Activated CD8-positive, alpha-beta memory T cell treated with anti-CD3 and anti-CD28 coated beads, Interleukin-2, amount 50 U/mL, for 1 hour (primary cell): ENCODE results near the gene KPNA6.

ENCODE experiments used
- DNase-seq: peaks from one replicate; pipeline ENCODE4 v3.0.0-alpha.2; 2020; ENCODE audit errors: extremely low read depth

The KPNA6 gene

DNA sequence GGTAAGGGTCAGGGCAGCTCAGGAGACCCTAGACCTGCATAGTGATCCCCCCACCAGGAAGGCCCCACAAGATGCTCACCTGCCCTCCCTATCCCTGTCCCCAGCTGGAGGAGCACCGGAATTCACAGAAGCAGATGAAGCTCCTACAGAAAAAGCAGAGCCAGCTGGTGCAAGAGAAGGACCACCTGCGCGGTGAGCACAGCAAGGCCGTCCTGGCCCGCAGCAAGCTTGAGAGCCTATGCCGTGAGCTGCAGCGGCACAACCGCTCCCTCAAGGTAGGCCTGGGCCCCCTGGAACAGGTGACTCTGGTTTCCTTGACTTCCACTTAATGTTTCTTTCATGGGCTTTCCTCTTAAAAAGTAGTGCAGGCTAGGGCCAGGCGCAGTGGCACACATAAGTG is 80.0 kb downstream of the KPNA6 start:
- no peak for DNase-seq

GRCh38 chr1:32192220-32192948 is 84.5 kb downstream of the KPNA6 start:
- no peak for DNase-seq

GRCh38 chr1:32194984-32195383 is 87.1 kb downstream of the KPNA6 start:
- no peak for DNase-seq

GRCh38 chr1:32195531-32195930 is 87.7 kb downstream of the KPNA6 start:
- no peak for DNase-seq

DNA sequence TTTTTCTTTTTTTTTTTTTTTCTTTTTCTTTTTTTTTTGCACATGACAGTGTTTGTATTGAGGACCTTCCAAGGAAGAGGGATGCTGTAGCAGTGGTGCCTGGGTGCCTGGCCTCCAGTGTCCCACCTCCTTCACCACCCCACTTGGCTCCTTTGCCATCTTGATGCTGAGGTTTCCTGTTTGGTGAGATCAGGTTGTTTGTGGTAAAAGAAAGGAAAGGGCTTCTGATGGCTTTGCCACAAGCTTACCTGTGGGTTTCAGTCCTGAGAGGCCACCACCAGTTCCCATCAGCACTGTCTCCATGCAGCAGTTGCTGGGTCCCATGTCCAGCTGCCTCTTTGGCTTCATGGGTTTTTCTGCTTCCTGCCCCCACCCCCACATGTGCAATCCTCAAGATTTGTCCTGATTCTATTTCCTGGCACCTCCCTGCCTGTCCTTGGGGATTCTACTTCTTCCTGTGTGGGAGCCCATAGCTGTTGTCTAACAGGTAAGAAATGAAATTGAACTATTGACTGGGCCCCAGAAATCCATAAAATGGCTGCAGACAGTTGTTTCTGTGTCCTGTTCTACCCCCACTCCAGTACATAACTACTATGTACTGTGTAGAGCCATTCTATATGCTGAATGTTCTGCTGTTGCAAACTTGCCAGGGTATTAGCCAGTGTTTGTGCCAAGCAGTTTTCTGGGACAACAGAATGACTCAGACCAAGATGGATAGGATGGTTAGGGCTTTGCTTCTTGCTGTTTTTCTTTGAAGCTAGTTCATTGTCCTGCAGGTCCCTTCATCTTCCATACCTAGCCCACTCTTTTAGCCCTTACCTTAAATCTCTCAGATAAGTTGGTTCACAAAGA is 88.3 kb downstream of the KPNA6 start:
- DNase-seq: no peak

GRCh38 chr1:32197074-32197473 is 89.2 kb downstream of the KPNA6 start:
- no peak for DNase-seq

DNA sequence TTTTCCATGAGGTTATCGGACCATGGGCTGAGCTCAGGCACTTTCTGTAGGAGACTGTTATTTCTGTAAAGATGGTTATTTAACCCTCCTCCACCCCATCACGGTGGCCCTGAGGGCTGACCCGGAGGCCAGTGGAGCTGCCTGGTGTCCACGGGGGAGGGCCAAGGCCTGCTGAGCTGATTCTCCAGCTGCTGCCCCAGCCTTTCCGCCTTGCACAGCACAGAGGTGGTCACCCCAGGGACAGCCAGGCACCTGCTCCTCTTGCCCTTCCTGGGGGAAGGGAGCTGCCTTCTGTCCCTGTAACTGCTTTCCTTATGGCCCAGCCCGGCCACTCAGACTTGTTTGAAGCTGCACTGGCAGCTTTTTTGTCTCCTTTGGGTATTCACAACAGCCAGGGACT is 90.0 kb downstream of the KPNA6 start:
- no peak for DNase-seq

DNA sequence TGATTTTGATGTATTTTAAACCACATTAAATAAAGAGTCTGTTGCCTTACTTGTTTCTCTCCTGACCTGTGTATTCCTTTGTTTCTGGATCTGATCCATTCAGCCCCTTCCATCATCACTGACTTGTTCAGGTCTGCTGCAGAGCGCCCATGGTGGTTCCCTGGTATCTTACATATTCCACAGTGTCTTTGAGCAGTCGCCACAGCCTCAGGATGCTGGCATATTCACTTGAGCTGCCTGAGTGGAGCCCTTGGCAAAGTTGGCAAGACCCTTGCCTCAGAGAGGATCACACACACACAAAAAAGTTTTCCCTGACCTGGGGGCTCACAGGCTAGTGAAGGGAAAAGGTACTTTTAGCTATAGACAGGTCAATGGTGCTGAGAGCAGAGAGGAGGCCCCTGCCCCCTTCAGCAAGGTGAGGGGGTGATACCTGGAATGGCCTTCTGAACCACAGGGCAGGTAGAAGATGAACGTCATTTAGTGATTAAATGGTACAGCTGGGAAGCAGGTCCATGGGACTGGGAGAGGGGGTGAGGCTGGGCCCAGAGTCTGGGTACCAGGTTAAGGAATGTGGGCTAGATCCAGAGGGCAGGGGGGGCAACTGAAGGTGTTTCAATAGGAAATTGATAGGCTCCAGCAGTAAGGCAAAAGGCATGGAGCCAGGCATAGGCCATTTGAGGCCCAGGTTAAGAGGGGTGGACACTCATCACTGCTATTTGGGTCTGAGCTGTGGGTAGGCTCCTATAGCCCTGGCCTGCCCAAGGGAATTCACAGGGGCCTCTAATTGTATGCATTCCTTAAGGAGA is 90.6 kb downstream of the KPNA6 start:
- no peak for DNase-seq

DNA sequence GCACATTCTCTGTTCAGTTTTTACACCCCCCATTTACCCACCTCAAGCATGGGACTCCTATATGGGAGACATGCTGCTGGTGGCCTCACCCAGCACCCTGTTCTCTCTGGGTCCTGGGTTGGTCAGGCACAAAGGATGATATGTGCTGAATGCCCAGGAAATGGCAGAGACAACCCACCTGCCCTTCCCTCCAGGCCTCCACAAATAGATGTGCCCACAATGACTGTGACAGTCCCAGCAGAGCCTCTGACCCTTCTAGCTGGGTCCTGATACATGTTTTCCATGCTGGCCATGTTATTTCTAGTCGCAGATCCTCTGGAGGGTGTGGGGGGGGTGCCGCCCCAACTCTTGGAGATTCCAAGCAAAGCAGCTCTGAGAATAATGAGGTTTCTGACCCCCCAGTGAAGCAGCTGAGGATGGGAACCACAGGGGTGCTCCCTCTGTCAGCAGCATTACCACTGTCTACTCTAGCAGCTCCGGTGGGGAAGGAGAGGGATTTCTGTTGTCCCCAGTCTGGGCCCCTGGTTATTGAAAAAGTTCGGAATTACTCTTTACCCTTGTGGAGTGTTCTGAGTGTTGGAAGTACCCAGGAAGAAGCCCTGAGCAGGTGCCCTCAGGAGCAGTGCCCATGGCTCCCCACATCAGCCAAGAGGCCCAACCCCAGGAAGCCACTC is 91.3 kb downstream of the KPNA6 start:
- DNase-seq: no peak

- no peak for DNase-seq
Observed at GRCh38 chr1:32199717-32200072, 91.8 kb downstream of the KPNA6 start.

DNA sequence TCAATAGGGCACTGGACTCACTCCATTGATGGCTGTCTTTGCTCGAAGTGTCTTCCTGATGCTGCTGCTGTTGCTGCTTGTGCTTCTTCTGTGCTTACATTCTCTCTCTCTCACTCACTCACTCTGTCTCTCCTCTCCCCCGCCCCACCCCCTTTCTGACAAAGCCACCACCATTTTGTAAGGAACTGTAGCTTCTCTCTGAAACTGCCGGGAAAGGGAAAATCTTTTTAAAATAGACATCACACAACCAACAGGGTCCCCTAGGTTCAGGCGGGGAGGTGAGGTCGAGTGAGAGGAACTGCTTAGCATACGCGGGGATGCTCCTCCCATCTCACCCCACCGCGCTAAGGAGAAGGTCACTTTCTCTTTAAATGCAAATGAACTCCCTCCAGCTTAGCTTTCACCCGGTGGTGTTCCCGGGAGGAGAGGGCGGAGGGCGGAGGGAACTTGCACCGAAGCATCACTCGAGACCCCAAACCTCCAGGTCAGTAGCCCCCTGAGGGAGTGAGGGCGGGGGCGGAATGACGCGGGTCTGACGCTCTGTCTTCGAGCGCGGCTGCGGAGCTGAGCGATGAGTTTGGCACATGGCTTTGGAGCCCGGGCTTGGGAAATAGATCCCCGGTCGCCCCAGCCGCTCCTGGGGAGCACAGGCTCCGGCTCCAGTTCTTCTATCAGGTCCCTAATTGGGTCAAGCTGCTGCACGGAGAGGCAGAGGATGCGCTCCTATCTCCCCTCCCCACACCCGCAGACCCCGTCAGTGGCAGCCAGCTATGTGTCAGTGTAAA is 92.6 kb downstream of the KPNA6 start, which contains the start of gene CCDC28B:
CCDC28B (plus strand) TSS at position 370 of the 785 bp plus-strand sequence. CDS start 1,341 bp downstream, outside the sequence.
- DNase-seq: no peak

GRCh38 chr1:32201011-32201855 is 93.4 kb downstream of the KPNA6 start:
- peak; percentile 54 for DNase-seq

GRCh38 chr1:32204943-32205361 is 97.1 kb downstream of the KPNA6 start:
- no peak for DNase-seq

DNA sequence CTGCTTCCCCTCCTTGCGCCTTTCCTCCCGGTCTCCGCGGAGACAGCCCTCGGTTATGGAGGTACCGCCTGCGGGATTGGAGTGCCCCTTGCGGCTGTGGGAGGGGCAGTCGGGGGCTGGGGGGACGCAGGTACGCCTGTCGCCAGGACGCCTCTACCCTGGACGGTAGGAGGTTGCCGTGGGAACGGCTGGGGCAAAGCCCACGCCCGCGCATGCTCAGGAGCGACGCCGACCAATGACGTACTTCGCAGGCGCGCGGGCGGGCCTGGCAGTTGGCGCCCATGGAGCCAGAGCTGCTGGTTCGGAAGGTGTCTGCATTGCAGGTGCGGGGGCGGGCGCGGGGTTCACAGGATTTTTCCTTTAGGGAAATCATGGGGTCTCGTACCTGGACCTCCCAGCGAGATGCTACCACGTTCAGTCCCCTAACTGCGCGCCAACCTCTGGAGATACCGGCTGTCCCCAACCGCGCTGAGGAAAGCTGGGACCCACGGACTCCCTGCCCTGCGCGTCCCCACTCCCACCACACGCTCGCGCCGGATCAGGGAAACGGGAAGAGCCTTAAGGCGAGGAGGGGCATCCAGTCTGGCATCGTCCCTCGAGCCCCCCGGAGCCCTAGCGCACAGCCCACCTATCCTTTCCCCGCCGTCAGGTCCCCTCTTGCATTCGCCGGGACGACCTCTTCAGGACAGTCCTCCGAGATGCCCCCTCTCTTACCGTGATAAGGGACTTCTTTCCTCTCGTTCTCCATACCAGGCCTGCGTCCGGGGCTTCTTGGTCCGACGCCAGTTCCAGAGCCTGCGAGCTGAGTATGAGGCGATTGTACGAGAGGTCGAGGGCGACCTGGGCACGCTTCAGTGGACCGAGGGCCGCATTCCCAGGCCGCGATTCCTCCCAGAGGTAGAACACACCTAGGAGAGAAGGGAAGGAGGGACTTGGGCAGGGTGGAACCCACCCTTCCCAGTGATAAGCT is 97.8 kb downstream of the KPNA6 start, which contains the start of gene IQCC:
IQCC (plus strand) TSS at position 271 of the 970 bp plus-strand sequence; CDS start at position 282, 11 bp downstream.
- DNase-seq: peak; percentile 68

DNA sequence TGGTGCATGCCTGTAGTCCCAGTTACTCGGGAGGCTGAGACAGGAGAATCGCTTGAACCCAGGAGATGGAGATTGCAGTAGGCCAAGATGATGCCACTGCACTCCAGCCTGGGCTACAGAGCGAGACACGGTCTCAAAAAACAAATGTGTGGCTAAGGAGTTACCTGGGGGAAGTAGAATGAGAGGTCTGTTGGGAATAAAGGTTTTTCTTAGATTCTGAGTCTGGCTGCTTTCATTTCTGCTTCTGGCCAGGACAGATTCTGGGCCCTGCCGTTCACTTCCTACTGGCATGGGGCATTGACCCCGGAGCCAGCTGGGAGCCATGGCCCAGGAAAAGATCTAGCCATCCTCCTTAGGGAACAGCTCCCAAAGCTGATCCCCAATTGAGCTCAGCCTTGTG is 100.6 kb downstream of the KPNA6 start:
- DNase-seq: no peak

DNA sequence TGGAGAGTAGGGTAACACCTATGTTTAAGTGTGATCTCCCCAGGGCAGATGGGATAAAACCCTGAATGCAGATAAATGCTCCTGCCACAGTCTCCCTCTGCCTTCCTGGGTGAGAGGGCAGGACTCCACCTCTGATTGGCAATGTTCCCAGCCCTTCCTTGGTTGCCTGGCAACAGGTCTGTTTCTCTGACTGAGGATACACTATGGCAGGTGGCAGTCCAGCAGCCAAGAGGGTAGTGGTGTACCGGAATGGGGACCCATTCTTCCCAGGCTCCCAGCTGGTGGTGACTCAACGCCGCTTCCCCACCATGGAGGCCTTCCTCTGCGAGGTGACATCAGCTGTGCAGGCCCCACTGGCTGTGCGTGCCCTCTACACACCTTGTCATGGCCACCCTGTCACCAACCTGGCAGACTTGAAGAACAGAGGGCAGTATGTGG is 101.1 kb downstream of the KPNA6 start, which contains the start of gene DCDC2B:
DCDC2B (plus strand) TSS at position 199 of the 438 bp plus-strand sequence; CDS start at position 204, 5 bp downstream.
- DNase-seq: no peak

GRCh38 chr1:32215629-32216480 is 108.0 kb downstream of the KPNA6 start:
- no peak for DNase-seq
